OCI-LY7 (cell line): ENCODE data around the gene HES7.

Experiments
- EZH2phosphoT487 ChIP-seq: fragments of 200-600 bp; sonication (generic); IDR thresholded peaks from 2 replicates; pipeline ENCODE4 v1.6.1; 2018; ENCODE audit warnings: low read depth, borderline replicate concordance, mild to moderate bottlenecking, mixed run types, antibody characterized with exemption, low read length, moderate library complexity, mixed read lengths
- TF ChIP-seq, protein P1 (sequence below): fragments of 200-600 bp; sonication (generic); conservative IDR thresholded peaks from 2 replicates; pipeline ENCODE4 v1.5.1; 2014; ENCODE audit warnings: mild to moderate bottlenecking, antibody characterized with exemption, low read length, moderate library complexity, mixed read lengths

DNA sequence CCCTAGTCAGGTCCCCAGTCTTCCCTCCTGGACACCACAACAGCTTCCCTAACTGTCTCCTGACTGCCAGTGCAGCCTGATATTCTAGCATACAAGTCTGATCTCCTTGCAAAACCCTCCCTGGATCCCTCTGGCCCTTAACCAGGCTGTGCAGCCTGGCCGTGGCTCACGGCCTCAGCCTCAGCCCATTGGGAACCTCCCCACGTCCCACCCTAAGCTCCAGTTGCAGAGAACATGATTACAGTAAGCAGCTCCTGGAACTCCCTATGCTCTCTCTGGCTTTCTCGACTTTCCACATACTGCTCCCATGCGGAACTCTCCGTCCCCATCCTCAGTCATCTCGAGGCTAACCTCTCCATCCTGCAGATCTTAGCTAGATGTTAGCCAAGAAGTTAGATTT lies 49.4 kb downstream of the HES7 start:
- TF ChIP-seq EZH2phosphoT487, result no peak
- TF ChIP-seq, protein P1, sequence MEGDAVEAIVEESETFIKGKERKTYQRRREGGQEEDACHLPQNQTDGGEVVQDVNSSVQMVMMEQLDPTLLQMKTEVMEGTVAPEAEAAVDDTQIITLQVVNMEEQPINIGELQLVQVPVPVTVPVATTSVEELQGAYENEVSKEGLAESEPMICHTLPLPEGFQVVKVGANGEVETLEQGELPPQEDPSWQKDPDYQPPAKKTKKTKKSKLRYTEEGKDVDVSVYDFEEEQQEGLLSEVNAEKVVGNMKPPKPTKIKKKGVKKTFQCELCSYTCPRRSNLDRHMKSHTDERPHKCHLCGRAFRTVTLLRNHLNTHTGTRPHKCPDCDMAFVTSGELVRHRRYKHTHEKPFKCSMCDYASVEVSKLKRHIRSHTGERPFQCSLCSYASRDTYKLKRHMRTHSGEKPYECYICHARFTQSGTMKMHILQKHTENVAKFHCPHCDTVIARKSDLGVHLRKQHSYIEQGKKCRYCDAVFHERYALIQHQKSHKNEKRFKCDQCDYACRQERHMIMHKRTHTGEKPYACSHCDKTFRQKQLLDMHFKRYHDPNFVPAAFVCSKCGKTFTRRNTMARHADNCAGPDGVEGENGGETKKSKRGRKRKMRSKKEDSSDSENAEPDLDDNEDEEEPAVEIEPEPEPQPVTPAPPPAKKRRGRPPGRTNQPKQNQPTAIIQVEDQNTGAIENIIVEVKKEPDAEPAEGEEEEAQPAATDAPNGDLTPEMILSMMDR, result no peak
